Liver (tissue), 9 donors: Measurements from ENCODE around the gene OR13D1. TPM values are rescaled to one million over a fixed set of nuclear protein-coding genes. Genes with fewer than 3 reads are reported as not detected.
"Not testable (repeated sequence)": the region's sequence is repeated elsewhere in the genome, so short reads cannot be mapped to it uniquely, and the experiment has no call there.

Experiments used
- DNase-seq: peaks from one replicate; pipeline ENCODE4 v3.0.0-alpha.2; 2017; ENCODE audit warnings: low spot score
- H3K27ac ChIP-seq, 2 donors: one replicate each; pipeline ENCODE4 v1.7.0; 2013; ENCODE audit warnings: inconsistent platforms in 2 of 2, low read length in 2 of 2, control low read depth in 1 of 2, low read depth in 1 of 2, mild to moderate bottlenecking in 1 of 2
- H3K27me3 ChIP-seq, 4 donors: one replicate each; pipeline versions ENCODE4 v1.6.1 to v1.7.0; 2013; ENCODE audit warnings: low read length in 3 of 4, inconsistent platforms in 1 of 4, mild to moderate bottlenecking in 1 of 4, moderate library complexity in 1 of 4; ENCODE audit not compliant: control insufficient read depth in 4 of 4, insufficient read depth in 4 of 4
- H3K36me3 ChIP-seq, 4 donors: one replicate each; pipeline versions ENCODE4 v1.6.1 to v1.7.0; 2013; ENCODE audit warnings: low read length in 3 of 4, mild to moderate bottlenecking in 3 of 4, low read depth in 1 of 4, moderate library complexity in 1 of 4; ENCODE audit not compliant: control insufficient read depth in 4 of 4, insufficient read depth in 3 of 4
- H3K4me1 ChIP-seq, 4 donors: one replicate each; pipeline versions ENCODE4 v1.6.1 to v1.7.0; 2013; ENCODE audit warnings: low read length in 3 of 4, mild to moderate bottlenecking in 3 of 4, moderate library complexity in 1 of 4; ENCODE audit not compliant: control insufficient read depth in 4 of 4, insufficient read depth in 4 of 4
- H3K4me3 ChIP-seq, 3 donors: one replicate each; pipeline versions ENCODE4 v1.6.1 to v1.7.0; 2013; ENCODE audit warnings: low read length in 3 of 3, control low read depth in 1 of 3, low read depth in 1 of 3, mild to moderate bottlenecking in 1 of 3
- H3K9ac ChIP-seq, 2 donors: one replicate each; pipeline ENCODE4 v1.7.0; 2013; ENCODE audit warnings: low read length in 2 of 2, mild to moderate bottlenecking in 2 of 2, moderate library complexity in 2 of 2, control low read depth in 1 of 2, low read depth in 1 of 2
- H3K9me3 ChIP-seq, 4 donors: one replicate each; pipeline versions ENCODE4 v1.6.1 to v1.7.0; 2013; ENCODE audit warnings: low read length in 3 of 4; ENCODE audit not compliant: control insufficient read depth in 4 of 4
- EGR1 ChIP-seq, 2 donors: IDR thresholded peaks; 2 replicates each; pipeline ENCODE4 v1.6.1; 2016 to 2018; ENCODE audit warnings: antibody characterized with exemption in 2 of 2, low read depth in 2 of 2
- FOXA1 ChIP-seq: IDR thresholded peaks from 2 replicates; pipeline ENCODE4 v1.6.1; 2016; ENCODE audit warnings: antibody characterized with exemption
- FOXA2 ChIP-seq: IDR thresholded peaks from 2 replicates; pipeline ENCODE4 v1.6.1; 2016; ENCODE audit warnings: antibody characterized with exemption
- GABPA ChIP-seq, 2 donors: IDR thresholded peaks in 1 of 2; conservative IDR thresholded peaks in 1 of 2; 2 replicates each; pipeline ENCODE4 v1.6.1; 2016; ENCODE audit warnings: antibody characterized with exemption in 2 of 2, mild to moderate bottlenecking in 1 of 2, moderate library complexity in 1 of 2
- HNF4A ChIP-seq, 2 donors: conservative IDR thresholded peaks; 2 replicates each; pipeline ENCODE4 v1.6.1; 2016; ENCODE audit warnings: antibody characterized with exemption in 2 of 2, mild to moderate bottlenecking in 2 of 2
- HNF4G ChIP-seq: IDR thresholded peaks from 2 replicates; pipeline ENCODE4 v1.6.1; 2016; ENCODE audit warnings: antibody characterized with exemption
- JUND ChIP-seq, 2 donors: IDR thresholded peaks; 2 replicates each; pipeline ENCODE4 v1.6.1; 2016; ENCODE audit warnings: antibody characterized with exemption in 2 of 2
- NR2F2 ChIP-seq: IDR thresholded peaks from 2 replicates; pipeline ENCODE4 v1.6.1; 2016; ENCODE audit warnings: antibody characterized with exemption
- RAD21 ChIP-seq, 2 donors: IDR thresholded peaks; 2 replicates each; pipeline ENCODE4 v1.6.1; 2016; ENCODE audit warnings: antibody characterized with exemption in 2 of 2, mild to moderate bottlenecking in 2 of 2
- RXRA ChIP-seq, 2 donors: IDR thresholded peaks; 2 replicates each; pipeline ENCODE4 v1.6.1; 2017 to 2018; ENCODE audit warnings: antibody characterized with exemption in 2 of 2, mild to moderate bottlenecking in 1 of 2
- SP1 ChIP-seq: IDR thresholded peaks from 2 replicates; pipeline ENCODE4 v1.6.1; 2018; ENCODE audit warnings: antibody characterized with exemption, mild to moderate bottlenecking
- TAF1 ChIP-seq: conservative IDR thresholded peaks from 2 replicates; pipeline ENCODE4 v1.6.1; 2016; ENCODE audit warnings: antibody characterized with exemption, mild to moderate bottlenecking
- YY1 ChIP-seq: IDR thresholded peaks from 2 replicates; pipeline ENCODE4 v1.6.1; 2016; ENCODE audit warnings: antibody characterized with exemption, mild to moderate bottlenecking
- WGBS: extraction: QIAGEN DNeasy Blood & Tissue Kit; methylation state at CpG from one replicate; pipeline ENCODE4 v1.1.7; 2013; 5-methylcytosine and 5-hydroxymethylcytosine counted together
- polyA plus RNA-seq, 2 donors: library from polyadenylated mRNA; stranded (reverse) in 1 of 2; unstranded in 1 of 2; fragments of 200-250 nt in 1 of 2; fragments of >200 nt in 1 of 2; fragmentation: Nextera tagmentation in 1 of 2; extraction: Ambion mirVana in 1 of 2; gene quantifications; one replicate each; pipeline versions ENCODE4 v1.2.1 to v1.2.3, GENCODE V29; 2013 to 2015
- total RNA-seq, 2 donors: library from RNA; depleted of rRNA; stranded (reverse); fragments of >200 nt; gene quantifications; one replicate each; pipeline ENCODE4 v1.2.3, GENCODE V29; 2014
- TF ChIP-seq, protein P1 (sequence below): IDR thresholded peaks from 2 replicates; pipeline ENCODE4 v1.6.1; 2016; ENCODE audit warnings: antibody characterized with exemption
- TF ChIP-seq, protein P2 (sequence below): IDR thresholded peaks from 2 replicates; pipeline ENCODE4 v1.6.1; 2016; ENCODE audit warnings: antibody characterized with exemption
- TF ChIP-seq, protein P3 (sequence below): IDR thresholded peaks from 2 replicates; pipeline ENCODE4 v1.6.1; 2016; ENCODE audit warnings: antibody characterized with exemption, mild to moderate bottlenecking
- TF ChIP-seq, protein P4 (sequence below): fragments of 150-350 bp; IDR thresholded peaks from 2 replicates; pipeline ENCODE4 v1.5.1; 2017; ENCODE audit warnings: improper control_type of control experiment, low read depth, low read length; ENCODE audit not compliant: missing input control
- TF ChIP-seq, protein P5 (sequence below): IDR thresholded peaks from 2 replicates; pipeline ENCODE4 v1.6.1; 2016; ENCODE audit warnings: antibody characterized with exemption
- donor health status: healthy.
- donor health status: healthy.
- donor health status: healthy.
- donor health status: healthy.
- donor health status: healthy.

Gene OR13D1
- total and polyA plus RNA-seq, 4 donors, result not detected

DNA sequence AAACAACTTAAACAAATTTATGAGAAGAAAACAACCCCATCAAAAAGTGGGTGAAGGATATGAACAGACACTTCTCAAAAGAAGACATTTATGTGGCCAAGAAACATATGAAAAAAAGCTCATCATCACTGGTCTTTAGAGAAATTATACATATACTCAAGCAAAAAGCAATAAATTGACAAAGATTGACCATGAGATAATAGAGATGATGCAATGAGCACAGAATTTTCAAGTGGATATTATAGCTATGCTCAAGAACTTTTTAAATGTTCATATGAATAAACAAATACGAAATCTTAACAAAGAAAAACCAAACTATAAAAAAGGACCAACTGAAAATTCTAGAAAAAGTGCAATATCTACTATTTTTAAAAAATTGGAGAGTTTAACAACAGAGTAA, 14.4 kb downstream of the OR13D1 start:
- not testable (repeated sequence) for H3K9ac ChIP-seq, H3K36me3 ChIP-seq, H3K4me3 ChIP-seq, H3K27ac ChIP-seq, H3K27me3 ChIP-seq, H3K4me1 ChIP-seq, DNase-seq, H3K9me3 ChIP-seq
- WGBS, result 49% methylated on average over 1 of the region's 1 CpG

DNA sequence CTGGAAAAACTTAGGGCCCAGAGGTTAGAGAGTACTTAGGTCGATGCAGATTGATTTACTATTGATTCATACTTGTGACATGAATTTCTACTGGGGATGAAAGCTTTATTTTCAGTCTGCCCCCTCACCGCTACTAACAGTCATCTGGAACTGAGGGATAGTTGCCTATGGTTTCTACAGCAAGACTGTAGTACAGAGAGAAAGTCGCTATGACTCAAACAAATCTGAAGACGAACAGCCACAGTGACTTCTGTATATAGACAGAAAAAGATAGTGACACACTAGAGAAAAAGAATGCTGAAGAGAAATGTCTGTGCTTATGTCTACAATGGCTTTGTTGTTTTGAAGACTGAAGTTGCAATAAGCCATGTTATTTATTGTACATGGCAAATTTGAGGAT, 17.3 kb downstream of the OR13D1 start:
- no peaks in the 10 kb centered on the region for H3K4me1 ChIP-seq
- no peak overlapping the region for H3K9ac ChIP-seq
- no peak for DNase-seq
- no peaks in the 10 kb centered on the region for H3K36me3 ChIP-seq
- WGBS, result 89% methylated on average over 4 of the region's 4 CpGs
- no peak overlapping the region for H3K27ac ChIP-seq
- no peaks in the 10 kb centered on the region for H3K9me3 ChIP-seq
- no peak overlapping the region for H3K4me3 ChIP-seq
- no peaks in the 10 kb centered on the region for H3K27me3 ChIP-seq
- TF ChIP-seq, protein P1, sequence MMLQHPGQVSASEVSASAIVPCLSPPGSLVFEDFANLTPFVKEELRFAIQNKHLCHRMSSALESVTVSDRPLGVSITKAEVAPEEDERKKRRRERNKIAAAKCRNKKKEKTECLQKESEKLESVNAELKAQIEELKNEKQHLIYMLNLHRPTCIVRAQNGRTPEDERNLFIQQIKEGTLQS, result no peak
- no peak for TF ChIP-seq SP1
- no peak for TF ChIP-seq RAD21 (IDR thresholded peaks at IDR 0.05)
- no peak for TF ChIP-seq RXRA (IDR thresholded peaks at IDR 0.05)
- TF ChIP-seq, protein P2, sequence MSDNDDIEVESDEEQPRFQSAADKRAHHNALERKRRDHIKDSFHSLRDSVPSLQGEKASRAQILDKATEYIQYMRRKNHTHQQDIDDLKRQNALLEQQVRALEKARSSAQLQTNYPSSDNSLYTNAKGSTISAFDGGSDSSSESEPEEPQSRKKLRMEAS, result no peak
- TF ChIP-seq GABPA (IDR thresholded peaks at IDR 0.05 in 1 of 2, conservative IDR thresholded peaks at IDR 0.05 in 1 of 2), result no peak
- no peak for TF ChIP-seq HNF4G
- no peak for TF ChIP-seq FOXA2
- TF ChIP-seq NR2F2, result no peak
- TF ChIP-seq EGR1 (IDR thresholded peaks at IDR 0.05; ENCODE audit: low read depth in 2 of 2), result no peak
- TF ChIP-seq YY1, result no peak
- no peak for TF ChIP-seq FOXA1
- TF ChIP-seq, protein P3, sequence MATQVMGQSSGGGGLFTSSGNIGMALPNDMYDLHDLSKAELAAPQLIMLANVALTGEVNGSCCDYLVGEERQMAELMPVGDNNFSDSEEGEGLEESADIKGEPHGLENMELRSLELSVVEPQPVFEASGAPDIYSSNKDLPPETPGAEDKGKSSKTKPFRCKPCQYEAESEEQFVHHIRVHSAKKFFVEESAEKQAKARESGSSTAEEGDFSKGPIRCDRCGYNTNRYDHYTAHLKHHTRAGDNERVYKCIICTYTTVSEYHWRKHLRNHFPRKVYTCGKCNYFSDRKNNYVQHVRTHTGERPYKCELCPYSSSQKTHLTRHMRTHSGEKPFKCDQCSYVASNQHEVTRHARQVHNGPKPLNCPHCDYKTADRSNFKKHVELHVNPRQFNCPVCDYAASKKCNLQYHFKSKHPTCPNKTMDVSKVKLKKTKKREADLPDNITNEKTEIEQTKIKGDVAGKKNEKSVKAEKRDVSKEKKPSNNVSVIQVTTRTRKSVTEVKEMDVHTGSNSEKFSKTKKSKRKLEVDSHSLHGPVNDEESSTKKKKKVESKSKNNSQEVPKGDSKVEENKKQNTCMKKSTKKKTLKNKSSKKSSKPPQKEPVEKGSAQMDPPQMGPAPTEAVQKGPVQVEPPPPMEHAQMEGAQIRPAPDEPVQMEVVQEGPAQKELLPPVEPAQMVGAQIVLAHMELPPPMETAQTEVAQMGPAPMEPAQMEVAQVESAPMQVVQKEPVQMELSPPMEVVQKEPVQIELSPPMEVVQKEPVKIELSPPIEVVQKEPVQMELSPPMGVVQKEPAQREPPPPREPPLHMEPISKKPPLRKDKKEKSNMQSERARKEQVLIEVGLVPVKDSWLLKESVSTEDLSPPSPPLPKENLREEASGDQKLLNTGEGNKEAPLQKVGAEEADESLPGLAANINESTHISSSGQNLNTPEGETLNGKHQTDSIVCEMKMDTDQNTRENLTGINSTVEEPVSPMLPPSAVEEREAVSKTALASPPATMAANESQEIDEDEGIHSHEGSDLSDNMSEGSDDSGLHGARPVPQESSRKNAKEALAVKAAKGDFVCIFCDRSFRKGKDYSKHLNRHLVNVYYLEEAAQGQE, result no peak
- TF ChIP-seq, protein P4, sequence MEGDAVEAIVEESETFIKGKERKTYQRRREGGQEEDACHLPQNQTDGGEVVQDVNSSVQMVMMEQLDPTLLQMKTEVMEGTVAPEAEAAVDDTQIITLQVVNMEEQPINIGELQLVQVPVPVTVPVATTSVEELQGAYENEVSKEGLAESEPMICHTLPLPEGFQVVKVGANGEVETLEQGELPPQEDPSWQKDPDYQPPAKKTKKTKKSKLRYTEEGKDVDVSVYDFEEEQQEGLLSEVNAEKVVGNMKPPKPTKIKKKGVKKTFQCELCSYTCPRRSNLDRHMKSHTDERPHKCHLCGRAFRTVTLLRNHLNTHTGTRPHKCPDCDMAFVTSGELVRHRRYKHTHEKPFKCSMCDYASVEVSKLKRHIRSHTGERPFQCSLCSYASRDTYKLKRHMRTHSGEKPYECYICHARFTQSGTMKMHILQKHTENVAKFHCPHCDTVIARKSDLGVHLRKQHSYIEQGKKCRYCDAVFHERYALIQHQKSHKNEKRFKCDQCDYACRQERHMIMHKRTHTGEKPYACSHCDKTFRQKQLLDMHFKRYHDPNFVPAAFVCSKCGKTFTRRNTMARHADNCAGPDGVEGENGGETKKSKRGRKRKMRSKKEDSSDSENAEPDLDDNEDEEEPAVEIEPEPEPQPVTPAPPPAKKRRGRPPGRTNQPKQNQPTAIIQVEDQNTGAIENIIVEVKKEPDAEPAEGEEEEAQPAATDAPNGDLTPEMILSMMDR, result no peak
- TF ChIP-seq JUND (IDR thresholded peaks at IDR 0.05), result no peak
- no peak for TF ChIP-seq TAF1
- no peak for TF ChIP-seq HNF4A (conservative IDR thresholded peaks at IDR 0.05)
- TF ChIP-seq, protein P5, sequence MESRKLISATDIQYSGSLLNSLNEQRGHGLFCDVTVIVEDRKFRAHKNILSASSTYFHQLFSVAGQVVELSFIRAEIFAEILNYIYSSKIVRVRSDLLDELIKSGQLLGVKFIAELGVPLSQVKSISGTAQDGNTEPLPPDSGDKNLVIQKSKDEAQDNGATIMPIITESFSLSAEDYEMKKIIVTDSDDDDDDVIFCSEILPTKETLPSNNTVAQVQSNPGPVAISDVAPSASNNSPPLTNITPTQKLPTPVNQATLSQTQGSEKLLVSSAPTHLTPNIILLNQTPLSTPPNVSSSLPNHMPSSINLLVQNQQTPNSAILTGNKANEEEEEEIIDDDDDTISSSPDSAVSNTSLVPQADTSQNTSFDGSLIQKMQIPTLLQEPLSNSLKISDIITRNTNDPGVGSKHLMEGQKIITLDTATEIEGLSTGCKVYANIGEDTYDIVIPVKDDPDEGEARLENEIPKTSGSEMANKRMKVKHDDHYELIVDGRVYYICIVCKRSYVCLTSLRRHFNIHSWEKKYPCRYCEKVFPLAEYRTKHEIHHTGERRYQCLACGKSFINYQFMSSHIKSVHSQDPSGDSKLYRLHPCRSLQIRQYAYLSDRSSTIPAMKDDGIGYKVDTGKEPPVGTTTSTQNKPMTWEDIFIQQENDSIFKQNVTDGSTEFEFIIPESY, result no peak
